Stimulated activated CD4-positive, alpha-beta T cell treated with anti-CD3 and anti-CD28 coated beads, Interleukin-1b, Interleukin-23, amount 100 ng/mL, for 1 hour (primary cell): Measurements from ENCODE around the gene FOXD4L1.
"Not testable (repeated sequence)": the region's sequence is repeated elsewhere in the genome, so short reads cannot be mapped to it uniquely, and the experiment has no call there.

Experiments
- DNase-seq, 2 donors: peaks; one replicate each; pipeline ENCODE4 v3.0.0-alpha.2; 2020; ENCODE audit warnings: low read depth in 2 of 2

Gene FOXD4L1

GRCh38 chr2:113524986-113525385, 26.5 kb downstream of the FOXD4L1 start:
- not testable (repeated sequence) for DNase-seq

- DNase-seq = not testable (repeated sequence)
Observed at GRCh38 chr2:113527350-113528045, 29.0 kb downstream of the FOXD4L1 start.

DNA sequence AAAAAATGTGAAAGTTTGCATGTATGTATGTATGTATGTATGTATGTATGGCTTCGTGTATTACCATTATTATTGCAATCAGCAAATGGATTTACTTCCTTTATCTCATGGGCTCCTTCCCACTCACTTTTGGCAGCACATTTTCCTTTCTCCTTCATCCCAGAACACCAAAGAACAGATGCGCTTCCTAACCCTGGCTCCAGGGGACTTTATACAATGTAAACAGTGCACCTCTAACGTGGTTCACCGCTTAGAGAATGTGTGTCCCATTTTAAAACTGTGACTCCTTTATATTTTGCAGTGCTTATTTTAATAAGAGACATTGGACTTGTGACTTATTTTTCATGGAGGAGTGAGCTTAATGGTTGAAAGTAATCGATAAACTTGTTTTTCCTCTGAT, 29.7 kb downstream of the FOXD4L1 start:
- not testable (repeated sequence) for DNase-seq

GRCh38 chr2:113528904-113529303, 30.4 kb downstream of the FOXD4L1 start:
- not testable (repeated sequence) for DNase-seq

DNA sequence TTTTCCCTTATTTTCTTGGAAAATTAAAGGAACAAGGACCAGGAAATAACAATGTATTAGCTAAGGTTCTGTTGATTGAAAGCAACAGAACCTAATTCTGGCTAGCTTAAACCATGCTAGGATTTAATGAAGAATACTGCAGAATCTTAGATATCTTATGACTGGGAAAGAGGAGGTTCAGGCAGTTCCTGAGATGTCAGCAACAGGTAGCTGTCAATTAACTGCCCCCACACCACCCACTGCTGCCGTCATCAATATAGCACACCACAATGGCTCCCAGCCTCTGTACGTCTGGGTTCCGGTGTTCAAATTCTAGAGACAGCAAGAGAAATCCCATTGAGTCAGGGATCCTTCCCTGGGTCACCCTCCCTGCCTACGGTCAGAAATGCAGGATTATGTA, 34.5 kb downstream of the FOXD4L1 start:
- not testable (repeated sequence) for DNase-seq

- not testable (repeated sequence) for DNase-seq
Observed at GRCh38 chr2:113536573-113536972, 38.1 kb downstream of the FOXD4L1 start.

DNA sequence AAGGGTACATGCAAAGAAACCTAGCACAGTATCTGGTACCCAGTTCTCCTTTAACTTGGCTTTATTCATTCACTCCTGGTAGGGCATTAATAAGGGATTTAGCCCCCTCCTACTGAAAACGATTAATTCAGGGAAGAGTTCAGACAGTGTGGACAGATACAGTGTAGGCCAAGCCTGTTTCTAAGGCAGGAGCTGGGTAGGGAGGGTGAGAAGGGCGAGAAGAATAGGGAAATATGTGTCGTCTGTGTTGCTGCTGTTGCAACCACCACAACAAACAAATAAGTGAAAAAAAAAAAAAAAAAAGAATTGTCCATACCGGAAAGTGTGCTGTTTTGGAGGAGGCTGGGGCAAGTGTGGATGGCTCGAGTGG, 42.4 kb downstream of the FOXD4L1 start:
- DNase-seq = not testable (repeated sequence)

DNA sequence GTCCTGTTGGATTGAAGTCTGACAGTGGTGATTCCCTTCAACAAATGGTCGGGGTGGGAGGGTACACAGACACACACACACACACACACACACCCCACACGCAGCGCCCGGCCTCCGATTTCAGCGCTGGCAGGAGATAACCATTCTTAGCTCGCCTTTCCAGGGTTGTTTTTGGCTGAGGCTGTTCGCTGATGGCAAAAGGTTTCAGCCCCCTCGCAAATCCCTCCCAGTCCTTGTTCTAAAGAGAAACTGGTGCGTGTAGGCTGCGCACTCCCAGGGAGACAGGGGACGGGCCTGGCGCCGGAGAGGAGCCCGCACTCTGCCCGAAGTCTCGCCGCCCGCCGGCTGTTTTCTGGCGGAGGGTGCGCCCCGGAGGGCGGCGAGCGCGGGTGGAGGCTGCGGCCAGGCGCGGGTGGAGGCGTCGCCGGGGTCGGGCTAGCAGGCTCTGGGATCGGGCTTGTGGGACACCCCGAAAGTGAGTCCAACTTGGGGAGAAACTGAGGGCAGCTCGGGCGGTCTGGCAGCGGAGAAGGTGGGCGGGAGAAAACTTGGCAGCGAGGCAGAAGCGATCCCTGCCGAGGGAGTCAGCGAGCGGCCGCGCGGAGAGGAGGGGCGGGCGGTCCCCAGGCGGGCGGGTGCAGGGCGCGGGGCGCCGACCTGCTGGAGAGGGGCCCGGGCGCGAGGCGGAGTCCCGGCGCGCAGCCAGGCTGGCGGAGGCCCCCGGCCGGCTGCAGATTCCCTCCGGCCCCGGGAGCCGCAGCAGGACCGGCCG, 42.9 kb downstream of the FOXD4L1 start:
- DNase-seq = not testable (repeated sequence)

- not testable (repeated sequence) for DNase-seq
Observed at GRCh38 chr2:113541976-113542485, 43.6 kb downstream of the FOXD4L1 start.

GRCh38 chr2:113542529-113542928, 44.1 kb downstream of the FOXD4L1 start:
- DNase-seq = not testable (repeated sequence)
